GM19025 (cell line): ENCODE measurements around the gene TOR4A.

Experiments used
- ATAC-seq: cut with Tn5 transposase; IDR thresholded peaks from one replicate; pipeline ENCODE4 v1.9.1; 2021; ENCODE audit warnings: mild to moderate bottlenecking, low read depth, moderate library complexity; ENCODE audit not compliant: unreplicated experiment

TOR4A gene

GRCh38 chr9:137277329-137278041, at the start of gene TOR4A:
Gene TOR4A (plus strand): TSS chr9:137277726. CDS start chr9:137278690, 964 bp downstream.
- peak; percentile 65 for ATAC-seq

GRCh38 chr9:137227853-137228505, 49.5 kb upstream of the TOR4A start:
- ATAC-seq: no peak

- no peak for ATAC-seq
These were observed 49.0 kb upstream of the TOR4A start for GRCh38 chr9:137228506-137228967.

GRCh38 chr9:137228968-137229896, 48.3 kb upstream of the TOR4A start:
- no peak for ATAC-seq

- no peak for ATAC-seq
These were observed 47.4 kb upstream of the TOR4A start for GRCh38 chr9:137229903-137230704.

- ATAC-seq: no peak
These were observed 46.7 kb upstream of the TOR4A start, which contains the start of gene SLC34A3 for GRCh38 chr9:137230705-137231371. Gene SLC34A3 (plus strand): TSS chr9:137230901. CDS start chr9:137231703, 802 bp downstream.

GRCh38 chr9:137231372-137232039, 46.0 kb upstream of the TOR4A start:
- ATAC-seq: no peak

- no peak for ATAC-seq
These were observed 45.4 kb upstream of the TOR4A start for GRCh38 chr9:137232101-137232500.

GRCh38 chr9:137232510-137232909, 45.0 kb upstream of the TOR4A start:
- no peak for ATAC-seq

GRCh38 chr9:137233143-137233980, 44.2 kb upstream of the TOR4A start:
- ATAC-seq: no peak

- ATAC-seq: no peak
These were observed 43.4 kb upstream of the TOR4A start for GRCh38 chr9:137234055-137234697.

- ATAC-seq: no peak
These were observed 42.6 kb upstream of the TOR4A start for GRCh38 chr9:137234758-137235423.

- ATAC-seq: no peak
These were observed 41.9 kb upstream of the TOR4A start for GRCh38 chr9:137235424-137236237.

GRCh38 chr9:137236238-137236935, 41.1 kb upstream of the TOR4A start:
- ATAC-seq: no peak

- no peak for ATAC-seq
These were observed 40.5 kb upstream of the TOR4A start for GRCh38 chr9:137236936-137237421.
